HepG2 (cell line): ENCODE measurements around the gene NAALADL1. TPM values are rescaled to one million over a fixed set of nuclear protein-coding genes. Genes with fewer than 3 reads are reported as not detected.
A peak's percentile ranks its signal among the peaks of the same experiment; 100 is the strongest.

Experiments used
- ADNP ChIP-seq: sonication (generic); formaldehyde crosslinking; IDR thresholded peaks from 2 replicates; pipeline ENCODE4 v1.4.0; 2020; ENCODE audit warnings: missing genetic modification reagents
- CREB1 ChIP-seq, 2 experiments: fragments of 450-650 bp in 1 of 2; IDR thresholded peaks; 2 replicates each; pipeline ENCODE4 v1.6.1; 2016 to 2017; ENCODE audit warnings: control low read depth in 1 of 2, mild to moderate bottlenecking in 1 of 2, missing compliant biosample characterization in 1 of 2, missing genetic modification characterization in 1 of 2
- DRAP1 ChIP-seq: IDR thresholded peaks from 2 replicates; pipeline ENCODE4 v1.6.1; 2016; ENCODE audit warnings: missing genetic modification reagents, missing compliant biosample characterization
- KLF15 ChIP-seq: sonication (generic); formaldehyde crosslinking; IDR thresholded peaks from 2 replicates; pipeline ENCODE4 v1.8.1; 2023; ENCODE audit warnings: borderline replicate concordance, mild to moderate bottlenecking, inconsistent platforms, missing genetic modification reagents, mixed read lengths
- MIER2 ChIP-seq: IDR thresholded peaks from 2 replicates; pipeline ENCODE4 v1.6.1; 2016; ENCODE audit warnings: missing biosample characterization, missing genetic modification reagents
- MIER3 ChIP-seq: IDR thresholded peaks from 2 replicates; pipeline ENCODE4 v1.6.1; 2016; ENCODE audit warnings: missing compliant biosample characterization, borderline replicate concordance
- NFE2 ChIP-seq: sonication (generic); formaldehyde crosslinking; IDR thresholded peaks from 2 replicates; pipeline ENCODE4 v1.4.0; 2020; ENCODE audit warnings: missing genetic modification reagents
- NFYC ChIP-seq: IDR thresholded peaks from 2 replicates; pipeline ENCODE4 v1.6.1; 2016; ENCODE audit warnings: missing genetic modification reagents, missing compliant biosample characterization
- NR3C1 ChIP-seq: sonication (generic); formaldehyde crosslinking; IDR thresholded peaks from 2 replicates; pipeline ENCODE4 v1.4.0; 2020; ENCODE audit warnings: missing genetic modification reagents
- POLR2AphosphoS5 ChIP-seq: IDR thresholded peaks from 2 replicates; pipeline ENCODE4 v1.6.1; 2012; ENCODE audit warnings: low read depth, low read length
- SALL2 ChIP-seq: sonication (generic); formaldehyde crosslinking; IDR thresholded peaks from 2 replicates; pipeline ENCODE4 v1.8.1; 2023; ENCODE audit warnings: mild to moderate bottlenecking, missing genetic modification reagents, inconsistent platforms
- SMAD9 ChIP-seq: sonication (generic); formaldehyde crosslinking; IDR thresholded peaks from 2 replicates; pipeline ENCODE4 v1.5.1; 2020; ENCODE audit warnings: mild to moderate bottlenecking, missing genetic modification reagents
- SOX6 ChIP-seq, 2 experiments: fragments of 450-650 bp in 1 of 2; sonication (generic) in 1 of 2; formaldehyde crosslinking in 1 of 2; IDR thresholded peaks; 2 replicates each; pipeline versions ENCODE4 v1.4.0 to v1.6.1; 2017 to 2020; ENCODE audit warnings: antibody characterized with exemption in 1 of 2, mild to moderate bottlenecking in 1 of 2, missing genetic modification reagents in 1 of 2
- ZNF326 ChIP-seq: sonication (generic); formaldehyde crosslinking; IDR thresholded peaks from 2 replicates; pipeline ENCODE4 v1.4.0; 2020; ENCODE audit warnings: missing genetic modification reagents, borderline replicate concordance
- ZNF407 ChIP-seq: sonication (generic); formaldehyde crosslinking; IDR thresholded peaks from one replicate; pipeline ENCODE4 v1.5.1; 2020; ENCODE audit warnings: mild to moderate bottlenecking, missing genetic modification reagents; ENCODE audit errors: not compliant biosample characterization
- ZNF431 ChIP-seq: sonication (generic); formaldehyde crosslinking; IDR thresholded peaks from 2 replicates; pipeline ENCODE4 v1.9.0; 2022; ENCODE audit warnings: missing genetic modification reagents, low read depth, mild to moderate bottlenecking, borderline replicate concordance
- ZNF577 ChIP-seq: sonication (generic); formaldehyde crosslinking; IDR thresholded peaks from 2 replicates; pipeline ENCODE4 v1.4.0; 2020; ENCODE audit warnings: mild to moderate bottlenecking, low read depth, missing genetic modification reagents, borderline replicate concordance
- polyA plus RNA-seq, 8 experiments: library from polyadenylated mRNA; depleted of rRNA in 3 of 8; stranded (reverse) in 7 of 8; unstranded in 1 of 8; fragments of >200 nt; fragmentation: Illumina TruSeq in 4 of 8; extraction: Trizol in 4 of 8; gene quantifications; 2 replicates each; pipeline versions ENCODE4 v1.2.1 to v1.2.3, GENCODE V29; 2011 to 2016; ENCODE audit warnings: low read depth in 4 of 8, missing spikeins in 1 of 8, mixed read lengths in 1 of 8; ENCODE audit not compliant: insufficient read depth in 1 of 8
- total RNA-seq, 5 experiments: library from RNA; depleted of rRNA; stranded (reverse); fragments of >200 nt; fragmentation: Illumina TruSeq; extraction: Trizol; gene quantifications; 2 replicates each; pipeline ENCODE4 v1.2.3, GENCODE V29; 2016; ENCODE audit warnings: low read depth in 1 of 5
- TF ChIP-seq, protein P1 (sequence below): sonication (generic); formaldehyde crosslinking; IDR thresholded peaks from 2 replicates; pipeline ENCODE4 v1.5.1; 2020; ENCODE audit warnings: missing genetic modification reagents, mild to moderate bottlenecking, borderline replicate concordance
- TF ChIP-seq, protein P2 (sequence below): IDR thresholded peaks from 2 replicates; pipeline ENCODE4 v1.6.1; 2016; ENCODE audit warnings: missing compliant biosample characterization, missing genetic modification reagents, borderline replicate concordance

Gene NAALADL1
- total and polyA plus RNA-seq, 2 of the 13 experiments (the other 11 are each of a cell fraction or from before 2014, with no cell fraction given) = 9.3 to 33.9 TPM

GRCh38 chr11:64996710-64997380, 61.5 kb downstream of the NAALADL1 start, which contains the start of gene BATF2 (continued):
- peak; percentile 69; the same call in 1 of the 2 replicates for TF ChIP-seq MIER3 (CRISPR knock-in tag)
- TF ChIP-seq NFYC (CRISPR knock-in tag) = 0 out of 2 replicates have a peak, but pooled peaks have one; percentile 6
- TF ChIP-seq, protein P1, sequence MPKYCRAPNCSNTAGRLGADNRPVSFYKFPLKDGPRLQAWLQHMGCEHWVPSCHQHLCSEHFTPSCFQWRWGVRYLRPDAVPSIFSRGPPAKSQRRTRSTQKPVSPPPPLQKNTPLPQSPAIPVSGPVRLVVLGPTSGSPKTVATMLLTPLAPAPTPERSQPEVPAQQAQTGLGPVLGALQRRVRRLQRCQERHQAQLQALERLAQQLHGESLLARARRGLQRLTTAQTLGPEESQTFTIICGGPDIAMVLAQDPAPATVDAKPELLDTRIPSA (CRISPR knock-in tag) = no peak
- TF ChIP-seq ZNF577 = no peak
- no peak for TF ChIP-seq SOX6 (IDR thresholded peaks at IDR 0.05)
- peak; percentile 82 for TF ChIP-seq SOX6 (CRISPR knock-in tag; IDR thresholded peaks at IDR 0.05)
- peak; percentile 94 for TF ChIP-seq DRAP1 (CRISPR knock-in tag)
- TF ChIP-seq ZNF326 = no peak
- TF ChIP-seq MIER2 (CRISPR knock-in tag) = peak; percentile 75; the same call in 1 of the 2 replicates
- no peak for TF ChIP-seq CREB1 (IDR thresholded peaks at IDR 0.05)
- TF ChIP-seq CREB1 (CRISPR knock-in tag; IDR thresholded peaks at IDR 0.05) = peak; percentile 51; the same call in 1 of the 2 replicates
- TF ChIP-seq SMAD9 = no peak
- TF ChIP-seq ZNF431 (CRISPR knock-in tag) = no peak
- no peak for TF ChIP-seq NR3C1 (CRISPR knock-in tag)
- TF ChIP-seq ADNP = no peak
- TF ChIP-seq, protein P2, sequence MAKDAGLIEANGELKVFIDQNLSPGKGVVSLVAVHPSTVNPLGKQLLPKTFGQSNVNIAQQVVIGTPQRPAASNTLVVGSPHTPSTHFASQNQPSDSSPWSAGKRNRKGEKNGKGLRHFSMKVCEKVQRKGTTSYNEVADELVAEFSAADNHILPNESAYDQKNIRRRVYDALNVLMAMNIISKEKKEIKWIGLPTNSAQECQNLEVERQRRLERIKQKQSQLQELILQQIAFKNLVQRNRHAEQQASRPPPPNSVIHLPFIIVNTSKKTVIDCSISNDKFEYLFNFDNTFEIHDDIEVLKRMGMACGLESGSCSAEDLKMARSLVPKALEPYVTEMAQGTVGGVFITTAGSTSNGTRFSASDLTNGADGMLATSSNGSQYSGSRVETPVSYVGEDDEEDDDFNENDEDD (CRISPR knock-in tag) = peak; percentile 61; the same call in 1 of the 2 replicates
- TF ChIP-seq POLR2AphosphoS5 = peak; percentile 77
- TF ChIP-seq KLF15 (CRISPR knock-in tag) = no peak
- no peak for TF ChIP-seq NFE2 (CRISPR knock-in tag)
- TF ChIP-seq SALL2 (CRISPR knock-in tag) = peak; percentile 59; the same call in 1 of the 2 replicates
- no peak for TF ChIP-seq ZNF407
